Medulla oblongata (tissue), 1 donor: ENCODE measurements around the gene SMTNL2.

Experiments
- DNase-seq: peaks from one replicate; pipeline ENCODE4 v3.0.0-alpha.2; 2015; ENCODE audit errors: extremely low spot score

SMTNL2 gene

DNA sequence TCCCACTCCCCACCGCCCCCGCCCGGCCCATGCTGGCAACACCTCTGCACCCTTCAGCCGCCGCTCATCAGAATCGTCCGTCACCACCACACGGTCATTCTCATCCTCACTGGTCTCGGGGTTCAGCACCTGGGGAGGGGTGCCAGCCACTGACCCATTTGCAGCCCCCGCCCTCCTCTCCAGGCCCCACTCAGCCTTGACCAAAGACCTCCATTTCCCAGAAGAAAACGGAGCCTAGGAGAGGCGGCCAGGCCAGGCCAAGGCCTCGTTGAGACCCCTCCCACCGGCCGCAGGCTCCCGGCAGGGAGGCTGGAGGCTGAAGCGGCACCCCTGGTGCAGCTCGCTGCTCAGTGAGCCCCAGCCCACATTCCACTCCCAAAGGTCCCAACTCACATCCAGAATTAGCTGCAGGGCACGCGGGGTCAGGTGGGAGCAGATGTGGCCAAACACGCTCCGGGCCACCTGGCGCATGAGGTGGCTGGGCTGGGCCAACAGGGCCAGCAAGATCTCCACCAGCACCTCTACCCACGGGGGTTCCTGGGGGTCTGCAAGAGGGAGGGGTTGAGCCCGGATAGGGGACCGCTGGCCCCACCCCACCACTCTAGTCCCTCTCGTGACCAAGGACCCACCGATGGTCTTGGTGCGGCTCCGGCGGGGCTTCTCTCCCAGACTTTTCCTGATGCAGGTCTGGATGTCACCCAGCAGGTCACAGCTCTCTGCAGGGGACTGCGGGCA, 38.9 kb upstream of the SMTNL2 start:
- no peak for DNase-seq

DNA sequence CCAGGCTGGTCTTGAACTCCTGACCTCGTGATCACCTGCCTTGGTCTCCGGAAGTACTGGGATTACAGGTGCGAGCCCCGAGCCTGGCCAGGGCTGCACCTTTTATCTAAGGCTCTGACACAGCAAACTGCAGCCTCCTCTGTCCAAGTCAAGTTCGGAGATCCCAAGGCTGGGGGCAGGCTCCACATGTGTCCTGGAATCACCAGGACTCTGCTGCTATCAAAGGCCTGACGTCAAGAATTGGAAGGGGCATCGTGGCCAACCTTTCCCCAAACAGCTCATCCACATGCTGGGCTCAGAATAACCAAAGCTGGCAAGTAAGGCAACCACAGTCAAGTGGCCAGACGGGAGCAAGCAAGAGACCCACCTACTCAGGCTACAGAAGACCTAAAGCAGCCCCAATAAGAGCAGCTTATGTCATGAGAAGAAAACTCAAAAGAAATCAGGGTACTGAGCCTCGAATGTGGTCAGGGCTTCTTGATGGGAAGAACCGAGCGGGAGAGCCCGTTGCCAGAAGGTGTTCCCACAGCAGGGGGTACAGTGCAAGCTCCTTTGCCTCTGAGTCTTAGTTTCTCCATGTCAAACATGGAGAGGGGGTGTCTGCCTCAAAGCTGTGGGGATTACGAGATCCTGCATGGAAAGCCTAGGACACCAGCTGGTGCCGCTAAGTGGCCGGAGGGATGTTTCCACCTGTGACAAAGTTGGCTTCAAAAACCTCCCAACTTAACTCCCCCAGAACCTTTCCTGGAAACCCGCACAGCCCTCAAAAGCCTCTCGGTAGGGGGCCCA, 37.0 kb upstream of the SMTNL2 start:
- DNase-seq = no peak

GRCh38 chr17:4548061-4548461, 36.3 kb upstream of the SMTNL2 start:
- no peak for DNase-seq

DNA sequence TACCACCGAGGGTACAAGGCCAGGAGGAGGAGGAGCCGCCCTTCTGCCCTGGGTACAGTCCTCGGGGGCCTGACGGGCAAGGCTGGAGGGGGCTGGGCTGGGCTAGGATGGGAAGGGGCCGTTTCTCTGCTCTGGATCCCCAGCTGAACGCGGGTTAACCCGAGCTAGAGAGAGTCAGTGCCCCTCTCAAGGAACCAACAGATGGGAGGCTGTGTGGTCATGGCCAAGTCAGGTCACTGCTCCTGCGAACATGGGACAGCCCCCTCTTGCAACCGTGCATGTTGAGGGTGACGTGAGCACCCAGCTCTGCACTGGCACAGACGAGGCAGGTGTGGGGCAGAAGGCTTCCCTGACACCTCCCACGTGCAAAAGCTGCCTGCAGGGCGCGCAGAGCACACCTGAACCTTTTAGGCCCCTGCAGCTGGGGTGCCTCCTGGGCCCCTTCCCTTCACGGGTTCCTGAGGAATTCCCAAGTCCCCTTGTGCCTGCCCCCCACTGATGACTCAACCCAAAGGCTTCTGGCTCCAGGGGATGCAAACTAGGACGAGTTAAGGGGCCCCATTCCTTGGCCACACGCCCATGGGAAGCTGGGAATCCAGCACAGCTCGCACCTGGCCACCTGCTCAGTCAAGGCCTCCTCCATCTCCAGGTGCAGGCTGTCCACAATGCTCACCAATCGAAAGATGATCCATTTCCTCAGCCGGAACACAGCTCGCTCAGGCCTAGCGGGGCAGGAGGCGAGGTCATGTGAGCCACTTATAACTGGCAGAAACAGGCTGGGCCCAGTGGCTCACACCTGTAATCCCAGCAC, 35.4 kb upstream of the SMTNL2 start:
- no peak for DNase-seq

DNA sequence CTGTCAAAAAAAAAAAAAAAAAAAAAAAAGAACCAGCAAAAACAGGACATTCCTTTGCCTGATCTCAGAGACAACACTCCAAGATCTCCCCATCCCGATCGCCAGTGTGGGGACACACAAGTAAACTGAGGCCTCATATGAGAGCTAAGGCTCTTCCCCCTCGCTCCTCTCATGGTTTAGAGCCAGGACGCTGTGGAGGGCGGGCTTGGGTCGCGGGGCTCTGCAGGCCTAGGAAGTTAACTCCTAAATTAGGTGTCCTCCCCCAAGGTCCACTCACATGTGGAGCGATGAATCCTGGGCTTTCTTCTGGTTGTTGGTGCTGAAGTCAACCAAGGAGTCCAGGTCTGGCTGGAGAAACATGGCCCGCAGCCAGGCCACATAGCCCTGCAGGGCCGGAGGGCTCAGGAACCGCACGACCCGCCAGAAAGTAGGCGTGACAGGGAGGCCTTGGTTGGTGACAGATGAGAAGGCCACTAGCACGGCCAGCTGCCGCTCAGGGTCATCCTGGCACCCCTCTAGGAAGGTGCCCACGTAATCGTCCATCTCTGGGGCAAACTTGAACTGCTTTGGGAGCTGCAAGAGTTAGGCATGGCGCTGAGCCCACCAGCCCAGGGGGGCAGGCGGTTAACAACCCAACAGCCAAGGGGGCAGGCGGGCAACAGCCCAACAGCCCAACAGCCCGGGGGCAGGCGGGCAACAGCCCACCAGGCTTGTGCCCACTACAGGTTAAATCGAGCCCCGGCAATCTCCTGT, 34.4 kb upstream of the SMTNL2 start:
- DNase-seq = no peak

DNA sequence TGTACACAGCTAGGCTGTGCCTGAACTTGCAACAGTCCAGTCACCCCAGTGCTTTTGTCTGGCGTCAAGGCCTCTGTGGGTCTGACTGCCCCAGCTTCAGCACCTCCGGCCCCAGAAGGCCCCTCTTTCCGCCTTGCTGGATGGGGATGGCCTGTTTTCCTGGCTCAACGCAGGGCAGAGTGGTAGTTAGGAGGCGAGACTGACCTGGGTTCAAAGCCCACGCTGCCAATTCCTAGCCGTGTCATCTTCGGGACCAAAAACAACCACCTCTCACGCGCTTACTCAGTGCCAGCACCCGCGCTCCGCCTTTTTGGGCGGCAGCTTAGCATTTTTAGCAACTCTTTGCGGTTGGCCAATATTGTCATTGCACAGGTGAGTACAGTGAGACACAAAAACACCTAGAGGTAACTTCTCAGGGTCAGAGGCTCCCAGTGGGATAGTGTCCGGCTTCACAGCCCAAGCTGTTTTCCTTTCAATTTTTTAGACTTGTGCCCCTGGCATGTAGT, 33.7 kb upstream of the SMTNL2 start:
- DNase-seq = no peak

GRCh38 chr17:4551141-4551540, 33.2 kb upstream of the SMTNL2 start:
- no peak for DNase-seq

GRCh38 chr17:4551796-4552525, 32.4 kb upstream of the SMTNL2 start:
- DNase-seq = no peak

GRCh38 chr17:4553669-4554068, 30.7 kb upstream of the SMTNL2 start:
- DNase-seq = no peak

DNA sequence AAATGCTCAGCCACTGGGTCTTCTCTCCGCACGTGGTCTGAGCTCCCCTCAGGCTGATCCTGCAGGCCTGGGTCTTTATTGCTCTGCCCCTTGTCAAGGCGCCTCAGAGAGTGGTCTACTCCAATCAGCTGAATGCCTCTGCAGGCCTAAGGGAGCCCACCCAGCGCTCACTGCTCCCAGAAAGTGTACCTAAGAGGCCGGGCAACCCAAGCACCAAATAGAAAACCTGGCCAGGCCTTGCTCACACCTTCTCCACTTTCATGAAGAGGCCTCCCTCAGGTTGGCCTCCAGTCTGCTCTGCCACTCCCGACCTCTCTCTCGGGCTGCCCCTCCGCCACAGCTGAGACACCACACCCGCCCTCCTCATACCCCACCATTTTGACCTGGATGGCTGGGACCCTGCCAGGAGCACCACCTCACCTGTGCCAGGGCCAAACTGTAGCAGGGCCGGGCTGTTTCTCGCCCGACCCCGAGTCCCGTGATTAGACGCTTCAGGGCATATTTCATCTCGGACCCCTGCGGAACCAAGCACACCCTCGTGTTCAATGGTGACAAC, 29.8 kb upstream of the SMTNL2 start:
- no peak for DNase-seq

- peak; percentile 96 for DNase-seq
Measured at GRCh38 chr17:4554997-4555799, 29.1 kb upstream of the SMTNL2 start, which contains the start of gene MYBBP1A. TSS of gene MYBBP1A (minus strand) at chr17:4555384. CDS start at chr17:4555324, 60 bp downstream.

- DNase-seq = no peak
Measured at GRCh38 chr17:4555873-4556759, 28.2 kb upstream of the SMTNL2 start.

DNA sequence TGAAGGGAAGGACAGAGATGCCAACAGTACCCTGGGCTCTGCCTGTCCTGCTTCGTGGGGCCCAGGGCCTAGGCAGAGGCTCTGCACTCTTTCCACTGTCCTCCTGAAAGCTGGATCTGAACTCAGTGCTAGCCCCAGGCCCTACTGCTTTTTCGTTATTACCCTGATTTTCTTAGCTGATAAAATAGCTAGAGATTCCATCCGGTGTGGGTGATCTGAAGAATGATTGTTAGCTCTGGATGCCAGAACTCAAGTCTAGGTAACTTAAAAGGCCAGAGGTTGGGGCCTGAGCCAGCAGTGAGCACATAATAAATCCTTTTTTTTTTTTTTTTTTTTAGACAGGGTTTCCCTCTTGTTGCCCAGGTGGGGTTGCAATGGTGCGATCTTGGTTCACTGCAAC, 27.3 kb upstream of the SMTNL2 start:
- no peak for DNase-seq

DNA sequence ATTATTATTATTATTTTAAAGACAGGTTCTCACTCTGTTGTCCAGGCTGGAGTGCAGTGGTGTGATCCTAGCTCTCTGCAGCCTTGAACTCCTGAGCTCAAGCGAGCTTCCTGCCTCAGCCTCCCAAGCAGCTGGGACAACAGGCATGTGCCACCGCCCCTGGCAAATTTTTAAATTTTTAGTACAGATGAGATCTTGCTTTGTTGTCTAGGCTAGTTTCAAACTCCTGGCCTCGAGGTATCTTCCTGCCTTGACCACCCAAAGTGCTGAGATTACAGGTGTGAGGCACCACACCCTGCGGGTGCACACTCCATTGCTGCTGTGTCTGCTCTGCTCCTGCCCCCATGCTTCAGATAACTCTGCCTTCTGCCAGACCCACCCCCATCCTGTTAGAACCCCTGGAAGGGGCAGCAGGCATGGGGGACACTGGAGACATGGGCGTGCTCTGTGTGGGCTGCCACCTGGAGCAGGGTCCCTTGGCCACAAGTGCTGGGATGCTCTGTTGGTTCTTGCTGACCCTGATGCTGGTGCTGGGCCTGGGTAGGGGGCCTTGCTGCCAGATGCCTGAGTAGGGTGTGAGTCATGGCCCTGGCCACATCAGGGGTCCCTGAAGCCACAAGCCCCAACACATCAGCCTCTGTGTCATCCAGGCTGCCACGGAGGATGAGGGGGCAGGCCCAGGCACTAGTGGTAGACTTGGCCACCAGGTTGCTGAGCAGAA, 26.5 kb upstream of the SMTNL2 start:
- no peak for DNase-seq

DNA sequence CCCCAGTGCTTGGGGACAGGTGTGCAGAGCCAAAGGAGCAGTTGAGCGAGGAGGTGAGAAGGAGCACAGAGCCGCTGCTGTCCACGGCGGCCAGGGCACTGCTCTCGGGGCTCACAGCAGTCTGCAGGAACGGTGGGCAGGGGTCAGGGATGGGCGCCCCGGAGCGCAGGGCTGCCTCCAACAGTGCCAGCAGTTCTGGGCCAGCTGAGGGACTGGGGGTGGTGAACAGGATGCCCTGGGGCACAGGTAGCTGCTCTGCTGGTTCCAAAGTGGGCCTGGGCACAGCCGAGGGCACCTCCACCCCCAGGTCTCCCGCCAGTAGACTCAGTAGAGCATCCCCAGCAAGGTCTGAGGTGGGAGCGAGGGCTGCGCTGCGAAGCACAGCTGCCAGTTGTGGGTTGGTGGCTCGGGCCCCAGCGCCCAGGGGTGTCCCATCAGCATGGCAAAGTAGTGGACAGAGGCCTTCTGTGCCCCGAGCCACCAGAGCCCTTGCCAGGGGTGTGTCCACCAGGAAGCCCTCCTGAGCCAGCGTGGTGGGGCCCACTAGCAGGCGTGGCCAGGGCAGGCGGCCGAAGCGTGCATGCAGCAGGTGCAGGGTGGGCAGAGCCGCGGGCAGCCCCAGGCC, 25.9 kb upstream of the SMTNL2 start:
- no peak for DNase-seq

GRCh38 chr17:4559139-4559791, 25.1 kb upstream of the SMTNL2 start:
- no peak for DNase-seq

- no peak for DNase-seq
Measured at GRCh38 chr17:4559966-4560365, 24.4 kb upstream of the SMTNL2 start.
